ENCODE data around the gene TEAD1.

- TF ChIP-seq EP300 (conservative IDR thresholded peaks at IDR 0.05; ENCODE audit: poor library complexity, severe bottlenecking) (no peak), CTCF (IDR thresholded peaks at IDR 0.05; ENCODE audit: poor library complexity, severe bottlenecking) (no peak)
These were observed 16.9 kb upstream of the TEAD1 start for GRCh38 chr11:12657336-12657735.

Data from neural cell (in vitro differentiated cells).